ENCODE measurements around the gene TICRR. TPM values are rescaled to one million over a fixed set of nuclear protein-coding genes. Genes with fewer than 3 reads are reported as not detected.
A peak's percentile ranks its signal among the peaks of the same experiment; 100 is the strongest.

The TICRR gene
- total and polyA plus RNA-seq, 2 of the 4 experiments (the other 2 are of a cell fraction): 3.0 to 4.2 TPM

- Histone ChIP-seq H3K9ac (ENCODE audit: low read depth, low read length) (peak overlapping the region; percentile 71), H2AFZ (replicated peaks; ENCODE audit: low read length, poor library complexity) (peak overlapping the region; percentile 93), H3K4ac (ENCODE audit: low read depth, low read length) (peak overlapping the region; percentile 70), H4K8ac (ENCODE audit: low read depth in 2 of 2, low read length in 2 of 2) (peak overlapping the region in 1 of 2 experiments; percentile 12; a peak in 2 of 4 replicates), H3K27me3 (ENCODE audit: control insufficient read depth, insufficient read depth, low read length) (no peaks in the 10 kb centered on the region), H3K4me3 (ENCODE audit: insufficient read depth, low read depth, low read length) (peak overlapping the region; percentile 95), H4K20me1 (ENCODE audit: insufficient read depth, low read length) (peaks cover 16% of the 10 kb centered on the region), H3K4me1 (ENCODE audit: control insufficient read depth, insufficient read depth, low read length) (peaks cover 5% of the 10 kb centered on the region), H3K27ac (ENCODE audit: insufficient read depth, low read length) (peak overlapping the region; percentile 14; the same call in 1 of the 2 replicates), H4K5ac (ENCODE audit: low read depth, low read length) (0 out of 2 replicates have a peak overlapping the region, but pooled peaks have one; percentile 7), H3K14ac (replicated peaks; ENCODE audit: low read depth, low read length) (no peak overlapping the region; the same call in 1 of the 2 replicates), H3K18ac (ENCODE audit: low read depth, low read length) (no peak overlapping the region), H3K56ac (ENCODE audit: extremely low read depth, insufficient read depth, low read length) (no peak overlapping the region; the same call in 1 of the 2 replicates), H2BK120ac (ENCODE audit: low read depth, low read length) (no peak overlapping the region), H3K23ac (ENCODE audit: low read depth, low read length) (peak overlapping the region; percentile 70), H2BK15ac (ENCODE audit: low read depth, low read length) (no peak overlapping the region), H4K91ac (ENCODE audit: insufficient read depth, low read depth, low read length) (no peak overlapping the region), H3K4me2 (ENCODE audit: low read depth, low read length) (peak overlapping the region; percentile 87), H2BK20ac (ENCODE audit: low read depth, low read length) (no peak overlapping the region), H2BK5ac (ENCODE audit: low read depth, low read length, poor library complexity, severe bottlenecking) (no peak overlapping the region), H3K9me1 (ENCODE audit: insufficient read depth, low read length) (peaks cover 10% of the 10 kb centered on the region), H2AK5ac (ENCODE audit: low read depth, low read length) (peak overlapping the region; percentile 51; the same call in 1 of the 2 replicates), H3K79me1 (ENCODE audit: low read depth in 1 of 2, low read length in 2 of 2) (peaks cover 16 to 38% of the 10 kb centered on the region in 2 experiments), H3K36me3 (ENCODE audit: control insufficient read depth, insufficient read depth, low read length) (peaks cover 10% of the 10 kb centered on the region), H3K9me3 (ENCODE audit: control insufficient read depth, insufficient read depth, low read length) (no peaks in the 10 kb centered on the region), H2AK9ac (replicated peaks; ENCODE audit: low read depth, low read length, poor library complexity) (peak overlapping the region; percentile 94)
- ChIA-PET CTCF (no interaction called here), POLR2A (ENCODE audit: unreplicated experiment) (interaction anchor here (0.6 kb wide), 1 partner anchor 11 kb away, joined by 3 read pairs; no protein-coding TSS in a partner anchor)
- intact Hi-C loops (cut with micrococcal nuclease): no loop called here
- TF ChIP-seq BHLHE40 (IDR thresholded peaks at IDR 0.05; ENCODE audit: low read depth, low read length) (no peak), MAZ (IDR thresholded peaks at IDR 0.05; ENCODE audit: borderline replicate concordance, low read depth, low read length) (no peak), MAFK (IDR thresholded peaks at IDR 0.05; ENCODE audit: low read depth, low read length) (no peak), CHD1 (IDR thresholded peaks at IDR 0.05; ENCODE audit: low read depth, low read length) (no peak), NFE2L2 (IDR thresholded peaks at IDR 0.05; ENCODE audit: low read depth, low read length) (no peak)
- BruUV-seq (replicated peaks): no TSS peak
- in situ Hi-C loops (cut with MboI; ENCODE audit: low sequenced_read_pairs): no loop called here
- ATAC-seq (ENCODE audit: low read depth) (peak; percentile 6), DNase-seq (peak; percentile 36)
- dilution Hi-C loops (cut with HindIII; ENCODE audit: low sequenced_read_pairs, unreplicated experiment): no loop called here
- WGBS, 2 experiments (ENCODE audit: extremely low coverage in 2 of 2, insufficient read length in 1 of 2): 18% methylated on average over 11 of the region's 14 CpGs; no CpG with 5 or more reads in 1 of the 2 experiments
Measured at GRCh38 chr15:89654301-89654761, 79.1 kb downstream of the TICRR start.
